Ovary (tissue), 3 donors: ENCODE results near the gene SCAPER.

ENCODE experiments used
- CTCF ChIP-seq, 3 donors: fragments of 450-650 bp in 2 of 3; fragments of 200-600 bp in 1 of 3; IDR thresholded peaks; one replicate each; pipeline versions ENCODE4 v1.5.1 to v1.8.0; 2016 to 2022; ENCODE audit warnings: antibody characterized with exemption in 3 of 3, mild to moderate bottlenecking in 1 of 3
- POLR2A ChIP-seq: fragments of 450-650 bp; IDR thresholded peaks from one replicate; pipeline ENCODE4 v1.6.1; 2017; ENCODE audit warnings: antibody characterized with exemption, mild to moderate bottlenecking, moderate library complexity
- donor health status: DM: no; HTN: no; CAD: no.

DNA sequence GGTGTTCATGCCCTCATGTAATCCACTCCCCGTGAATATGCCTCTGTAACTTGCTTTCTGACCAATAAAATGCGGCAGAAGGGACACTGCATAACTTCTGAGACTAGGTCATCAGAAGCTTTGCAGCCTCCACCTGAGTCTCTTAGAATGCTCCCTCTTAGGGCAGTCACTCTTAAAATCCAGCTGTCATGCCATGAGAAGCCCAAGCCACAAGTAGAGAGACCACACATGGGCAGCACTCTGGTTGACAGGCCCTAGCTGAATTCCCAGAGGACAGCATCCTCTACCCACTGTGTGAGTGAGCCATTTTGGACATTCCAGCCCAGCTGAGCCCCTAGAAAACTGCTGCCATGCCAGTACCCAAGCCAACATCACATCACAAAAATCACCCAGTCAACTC, 41.4 kb downstream of the SCAPER start:
- TF ChIP-seq CTCF (IDR thresholded peaks at IDR 0.05) (no peak), POLR2A (no peak)
